ENCODE measurements around the gene CADM4.
A peak's percentile ranks its signal among the peaks of the same experiment; 100 is the strongest.
"Not testable (repeated sequence)": the region's sequence is repeated elsewhere in the genome, so short reads cannot be mapped to it uniquely, and the experiment has no call there.

CADM4 gene

GRCh38 chr19:43662487-43662886 lies 22.8 kb upstream of the CADM4 start:
- no peak for DNase-seq

GRCh38 chr19:43660971-43661360 lies 21.3 kb upstream of the CADM4 start:
- DNase-seq: no peak

- DNase-seq: no peak
Measured at GRCh38 chr19:43660301-43660970, 20.8 kb upstream of the CADM4 start.

DNA sequence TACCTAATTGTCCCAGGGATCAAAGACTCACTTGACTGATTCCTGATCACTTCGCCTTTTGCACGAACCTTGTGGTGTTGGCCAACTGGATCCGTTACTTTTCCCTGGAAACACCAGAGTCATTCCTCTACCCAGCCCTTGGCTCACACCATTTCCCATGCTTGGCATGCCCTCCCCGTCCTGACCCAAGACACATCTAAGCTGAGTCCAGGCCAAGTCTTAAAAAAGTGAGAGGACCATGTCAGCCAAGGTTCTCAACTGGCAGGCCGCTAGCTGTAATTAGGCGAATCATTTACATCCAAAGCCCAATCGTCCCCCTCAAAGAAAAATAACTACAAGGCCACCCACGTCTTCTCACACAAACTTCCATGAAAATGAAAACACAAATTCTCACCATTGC lies 18.8 kb upstream of the CADM4 start:
- no peak for DNase-seq

DNA sequence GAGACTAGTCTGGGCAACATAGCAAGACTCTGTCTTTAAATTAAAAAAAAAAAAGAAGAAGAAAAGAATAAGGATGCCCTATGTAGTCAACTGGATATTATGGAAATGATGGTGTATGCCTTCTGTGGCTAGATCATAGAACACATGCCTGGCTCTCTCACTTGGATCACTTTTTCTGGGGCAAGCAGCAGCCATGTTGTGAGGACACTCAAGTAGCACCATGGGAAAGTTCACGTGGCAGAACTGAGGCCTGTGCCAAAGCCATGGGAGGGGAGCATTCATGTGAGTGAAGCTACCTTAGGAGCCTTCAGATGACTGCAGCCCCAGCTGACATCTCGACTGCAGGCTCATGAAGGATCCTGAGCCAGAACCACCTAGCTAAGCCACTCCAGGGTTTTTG lies 18.4 kb upstream of the CADM4 start:
- DNase-seq: no peak

DNA sequence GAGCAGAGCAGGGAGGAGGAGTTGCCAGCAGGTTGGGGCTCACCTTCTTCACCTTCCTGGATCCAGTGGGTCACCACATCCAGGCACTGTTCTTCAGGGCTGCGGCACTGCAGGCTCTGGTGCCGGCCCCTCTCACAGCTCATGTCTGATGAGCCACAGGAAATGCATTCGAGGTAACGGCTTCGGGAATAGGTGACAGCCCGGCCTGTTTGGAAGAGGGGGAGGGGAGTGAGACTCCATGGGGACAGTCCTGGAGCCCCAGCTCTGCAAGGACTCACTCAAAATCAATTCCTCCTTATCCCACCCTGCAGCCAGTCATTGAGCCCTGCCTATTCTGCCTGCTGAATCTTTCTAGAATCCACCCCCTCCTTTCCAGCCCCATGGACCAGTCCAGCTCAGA lies 16.8 kb upstream of the CADM4 start:
- no peak for DNase-seq

DNA sequence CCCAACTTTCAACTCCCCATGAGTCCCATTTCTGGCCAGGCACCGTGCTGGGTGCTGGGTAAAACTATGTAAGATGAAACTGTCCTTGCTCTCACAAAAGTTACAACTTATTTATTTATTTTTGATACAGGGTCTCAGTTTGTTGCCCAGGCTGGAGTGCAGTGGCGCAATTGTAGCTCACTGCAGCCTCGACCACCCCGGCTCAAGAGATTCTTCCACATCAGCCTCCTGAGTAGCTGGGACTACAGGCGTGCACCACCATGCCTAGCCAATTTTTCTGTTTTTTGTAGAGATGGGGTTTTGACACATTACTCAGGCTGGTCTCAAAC lies 12.9 kb upstream of the CADM4 start:
- no peak for DNase-seq

DNA sequence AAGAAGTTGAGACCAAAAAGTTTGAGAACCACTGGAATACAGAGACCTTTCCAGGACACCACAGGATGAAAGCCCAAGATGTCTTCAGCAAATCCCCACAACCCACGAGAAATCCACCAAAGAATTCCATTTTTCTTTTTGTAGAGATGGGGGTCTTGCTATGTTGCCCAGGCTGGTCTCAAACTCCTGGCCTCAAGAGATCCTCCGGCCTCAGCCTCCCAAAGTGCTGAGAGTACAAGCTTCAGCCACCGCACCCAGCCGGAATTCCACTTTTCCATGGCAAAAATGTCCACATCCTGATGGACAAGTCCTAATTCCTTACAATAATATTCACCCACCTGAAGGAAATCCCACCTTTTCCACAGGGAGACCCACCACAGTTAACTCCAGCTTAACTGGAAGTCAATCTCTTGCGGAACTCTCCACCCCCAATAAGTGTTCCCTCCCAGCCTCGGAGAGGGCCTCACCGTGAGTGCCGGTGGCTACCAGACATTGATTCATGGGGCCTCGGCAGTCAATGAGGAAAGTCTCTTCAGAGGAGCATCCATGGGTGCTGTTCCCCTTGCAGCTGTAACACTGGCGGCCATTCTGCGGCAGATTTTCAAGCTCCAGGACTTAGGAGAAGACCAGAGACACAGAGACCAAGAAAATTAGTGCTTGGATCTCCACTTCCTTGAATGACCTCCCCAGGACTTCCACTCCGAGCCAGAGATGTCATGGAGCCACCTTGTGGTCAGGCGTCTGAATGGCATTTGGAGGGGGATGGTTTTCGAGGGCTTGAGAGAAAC lies 12.3 kb upstream of the CADM4 start:
- peak; percentile 45 to 55 for DNase-seq

GRCh38 chr19:43650276-43650675 lies 10.6 kb upstream of the CADM4 start:
- not testable (repeated sequence) for DNase-seq

DNA sequence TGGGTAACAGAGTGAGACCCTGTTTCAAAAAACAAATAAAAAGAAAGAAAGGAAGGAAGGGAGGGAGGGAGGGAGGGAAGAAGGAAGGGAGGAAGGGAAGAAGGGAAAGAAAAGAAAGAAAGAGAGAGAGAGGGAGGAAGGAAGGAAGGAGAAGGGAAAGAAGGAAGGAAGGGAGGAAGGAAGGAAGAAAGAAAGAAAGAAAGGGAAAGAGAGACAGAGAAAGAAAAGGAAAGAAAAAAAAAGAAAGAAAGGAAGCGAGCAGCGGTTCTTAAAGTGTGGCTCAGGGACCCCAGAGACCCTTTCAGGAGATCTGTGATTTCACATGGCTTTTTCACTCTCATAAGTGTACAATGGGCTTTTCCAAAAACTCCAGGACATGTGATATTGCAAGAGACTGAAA lies 9.9 kb upstream of the CADM4 start:
- no peak for DNase-seq

- no peak for DNase-seq
Measured at GRCh38 chr19:43648633-43649032, 9.0 kb upstream of the CADM4 start.

GRCh38 chr19:43644181-43644580 lies 4.5 kb upstream of the CADM4 start:
- DNase-seq: no peak

DNA sequence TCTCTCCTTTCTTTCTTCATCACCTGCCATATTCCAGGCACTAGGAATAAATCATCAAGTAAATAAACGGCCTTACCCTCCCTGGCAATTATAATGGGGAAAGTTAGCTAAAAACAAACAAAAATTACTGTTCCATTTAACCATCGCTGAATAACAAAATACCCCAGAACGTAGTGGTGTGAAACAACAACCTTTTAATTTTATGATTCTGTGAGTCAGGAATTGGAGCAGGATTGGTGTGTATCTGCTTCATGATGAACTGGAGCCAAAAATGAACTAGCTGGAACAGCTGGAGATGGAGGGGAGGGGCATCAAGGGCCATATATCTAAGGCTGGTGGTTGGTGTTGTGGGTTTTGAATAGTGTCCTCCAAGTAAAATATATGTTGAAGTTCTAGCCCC lies 3.7 kb upstream of the CADM4 start:
- no peak for DNase-seq

DNA sequence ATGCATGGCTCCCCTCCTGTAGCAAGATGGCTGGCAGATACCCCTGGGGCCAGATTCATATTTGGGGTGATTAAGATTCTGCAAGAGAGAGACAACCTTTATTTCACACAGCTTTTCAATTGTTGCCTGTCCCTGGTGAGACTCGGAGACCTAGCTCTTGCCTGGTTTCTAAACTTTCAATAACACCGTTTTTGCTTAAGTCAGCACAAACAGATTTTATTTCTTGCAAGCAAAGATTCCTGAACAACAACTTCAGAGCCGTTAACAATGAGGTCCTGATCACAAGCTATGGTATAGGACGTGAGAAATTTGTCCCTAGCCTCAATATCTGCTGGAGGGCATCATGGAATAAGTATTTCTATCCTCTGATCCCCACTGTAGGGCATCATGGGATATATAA lies 2.9 kb upstream of the CADM4 start:
- DNase-seq: no peak

DNA sequence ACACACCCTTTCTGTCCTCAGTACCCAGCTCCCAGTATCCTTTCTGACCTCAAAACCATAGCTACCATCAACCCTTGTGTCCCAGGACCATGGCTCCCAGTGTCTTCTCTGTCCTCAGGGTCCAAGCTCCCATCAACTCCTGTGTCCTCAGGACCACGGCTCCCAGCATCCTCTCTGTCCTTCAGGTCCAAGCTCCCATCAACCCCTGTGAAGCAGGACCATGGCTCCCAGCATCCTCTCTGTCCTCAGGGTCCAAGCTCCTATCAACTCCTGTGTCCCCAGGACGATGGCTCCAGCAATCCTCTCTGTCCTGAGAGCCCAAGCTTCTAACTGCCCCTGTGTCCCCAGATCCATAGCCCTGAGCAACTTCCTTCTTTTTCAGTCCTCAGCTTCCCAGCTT lies 1.7 kb upstream of the CADM4 start:
- no peak for DNase-seq

DNA sequence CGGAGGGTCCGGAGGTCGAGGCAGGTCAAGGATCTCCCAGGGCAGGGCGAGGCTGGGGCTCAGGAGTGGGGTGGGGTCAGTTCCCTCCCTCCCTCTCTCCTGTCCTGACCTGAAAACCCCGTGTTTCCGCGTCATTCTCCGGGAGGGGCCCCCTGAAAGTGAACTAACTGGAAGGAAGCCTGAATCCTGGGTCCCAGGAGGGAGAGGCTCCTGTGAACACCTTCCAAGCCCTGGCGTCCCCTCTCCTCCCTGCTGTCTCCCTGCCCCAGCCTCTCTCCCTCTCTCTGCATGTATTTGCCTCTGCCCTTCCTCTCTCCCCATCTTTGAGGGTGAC lies 741 bp upstream of the CADM4 start:
- no peak for DNase-seq

DNA sequence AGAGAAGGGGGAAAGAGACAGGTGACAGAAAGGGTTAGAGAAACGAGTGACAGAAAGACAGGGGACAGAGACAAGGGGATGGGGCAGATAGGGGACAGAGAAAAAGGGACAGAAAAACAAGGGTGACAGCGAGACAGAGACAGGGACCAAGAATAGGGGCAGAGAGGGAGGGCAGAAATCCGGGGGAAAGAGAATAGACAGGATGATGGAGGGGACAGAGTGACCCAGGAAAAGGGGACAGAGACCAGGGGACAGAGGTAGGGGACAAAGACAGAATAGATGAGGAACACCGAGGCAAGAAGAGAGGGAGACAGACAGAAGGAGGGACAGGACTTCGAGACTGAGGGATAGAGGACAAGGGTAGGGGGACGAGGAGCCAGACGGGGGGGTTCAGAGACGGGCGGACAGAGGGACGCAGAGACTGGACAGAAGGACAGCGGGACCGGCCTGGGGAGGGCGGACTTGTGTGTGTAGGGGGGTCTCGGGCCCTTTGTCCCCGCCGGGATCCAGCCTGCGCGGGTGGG lies 593 bp downstream of the CADM4 start:
- no peak for DNase-seq

- no peak for DNase-seq
Measured at GRCh38 chr19:43638214-43638994, 1.2 kb downstream of the CADM4 start.

- no peak for DNase-seq
Measured at GRCh38 chr19:43636121-43636683, 3.4 kb downstream of the CADM4 start.

DNA sequence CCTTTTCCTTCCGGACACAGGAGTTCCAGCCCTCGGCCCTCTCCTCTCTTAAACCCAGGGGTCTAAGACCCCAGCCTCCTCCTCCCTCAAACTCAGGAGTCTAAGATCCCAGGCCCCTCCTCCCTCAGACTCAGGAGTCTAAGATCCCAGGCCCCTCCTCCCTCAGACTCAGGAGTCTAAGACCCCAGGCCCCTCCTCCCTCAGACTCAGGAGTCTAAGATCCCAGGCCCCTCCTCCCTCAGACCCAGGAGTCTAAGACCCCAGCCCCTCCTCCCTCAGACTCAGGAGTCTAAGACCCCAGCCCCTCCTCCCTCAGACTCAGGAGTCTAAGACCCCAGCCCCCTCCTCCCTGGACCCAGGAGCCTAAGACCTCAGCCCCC lies 4.1 kb downstream of the CADM4 start:
- not testable (repeated sequence) for DNase-seq

DNA sequence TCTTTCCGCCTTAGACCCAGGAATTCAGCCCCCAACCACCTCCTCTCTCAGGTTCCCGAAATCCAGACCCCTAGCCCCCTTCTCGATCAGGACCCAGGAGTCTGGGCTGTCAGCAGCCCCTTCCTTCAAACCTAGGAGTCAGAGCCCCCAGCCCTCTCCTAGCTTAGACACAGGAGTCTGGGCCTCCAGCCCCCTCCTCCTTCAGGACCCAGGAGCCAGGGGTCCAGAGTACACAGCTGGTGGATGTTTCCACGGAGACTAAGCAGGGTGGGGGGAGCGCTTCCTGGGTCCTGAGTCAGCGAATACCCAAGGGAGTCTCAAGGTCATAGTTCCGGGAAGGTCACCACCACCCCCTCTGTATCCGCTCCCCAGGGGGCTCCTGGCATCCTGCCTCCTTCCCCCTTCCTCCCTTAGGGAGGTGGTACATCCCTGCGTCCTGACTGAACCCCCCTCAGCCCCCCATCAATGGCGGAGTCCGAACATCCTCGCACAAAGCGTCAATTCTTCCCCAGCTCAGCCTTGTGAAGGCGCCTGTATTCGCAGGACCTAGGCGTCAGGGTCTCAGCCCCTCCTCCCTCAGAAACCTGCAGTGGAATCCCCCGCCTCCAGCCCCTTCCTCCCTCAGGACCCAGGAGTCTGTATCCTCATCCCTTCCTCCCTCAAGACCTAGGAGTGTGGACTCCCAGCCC lies 4.6 kb downstream of the CADM4 start:
- DNase-seq: no peak

GRCh38 chr19:43634506-43634871 lies 5.2 kb downstream of the CADM4 start:
- no peak for DNase-seq

DNA sequence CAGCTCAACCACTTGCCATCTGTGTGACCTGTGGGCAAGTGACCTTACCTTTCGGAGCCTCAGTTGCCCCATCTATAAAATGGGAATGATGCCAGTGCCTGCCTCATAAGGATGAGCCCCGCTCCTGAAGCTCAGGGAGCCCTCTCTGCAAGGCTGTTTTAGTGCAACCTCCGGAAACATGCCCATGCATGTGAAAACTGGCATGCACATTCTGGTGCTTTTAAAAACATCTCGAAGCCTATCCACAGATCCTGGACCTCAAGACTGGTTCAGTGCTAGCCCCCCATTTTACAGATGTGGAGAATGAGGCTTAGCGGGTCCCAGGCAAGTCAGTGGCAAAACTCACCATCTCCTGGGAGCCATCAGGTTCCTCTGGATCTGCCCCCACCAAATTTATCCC lies 5.6 kb downstream of the CADM4 start:
- no peak for DNase-seq

Data from stimulated activated CD4-positive, alpha-beta T cell treated with anti-CD3 and anti-CD28 coated beads, Interleukin-2, amount 100 ng/mL, for 24 hours (primary cell).